Stimulated activated CD4-positive, alpha-beta T cell treated with anti-CD3 and anti-CD28 coated beads, TNF-alpha, amount 100 ng/mL, for 24 hours (primary cell): Measurements from ENCODE around the gene PLPP3.

Experiments used
- DNase-seq, 3 experiments: peaks; one replicate each; pipeline ENCODE4 v3.0.0-alpha.2; 2020; ENCODE audit warnings: low read depth in 3 of 3

PLPP3 gene

GRCh38 chr1:56522680-56523079, 56.7 kb downstream of the PLPP3 start:
- no peak for DNase-seq

GRCh38 chr1:56520016-56520601, 59.3 kb downstream of the PLPP3 start:
- DNase-seq: no peak

GRCh38 chr1:56517404-56518130, 61.8 kb downstream of the PLPP3 start:
- no peak for DNase-seq

- DNase-seq: no peak
Measured at GRCh38 chr1:56516539-56517252, 62.7 kb downstream of the PLPP3 start.

- no peak for DNase-seq
Measured at GRCh38 chr1:56515898-56516538, 63.3 kb downstream of the PLPP3 start.

- no peak for DNase-seq
Measured at GRCh38 chr1:56512724-56513494, 66.5 kb downstream of the PLPP3 start.

- no peak for DNase-seq
Measured at GRCh38 chr1:56511766-56512165, 67.6 kb downstream of the PLPP3 start.

- no peak for DNase-seq
Measured at GRCh38 chr1:56511364-56511763, 68.0 kb downstream of the PLPP3 start.

GRCh38 chr1:56510642-56511021, 68.7 kb downstream of the PLPP3 start:
- DNase-seq: no peak

GRCh38 chr1:56509713-56510641, 69.4 kb downstream of the PLPP3 start:
- DNase-seq: no peak

GRCh38 chr1:56508523-56508983, 70.8 kb downstream of the PLPP3 start:
- DNase-seq: no peak

GRCh38 chr1:56507925-56508522, 71.3 kb downstream of the PLPP3 start:
- DNase-seq: no peak

GRCh38 chr1:56506951-56507491, 72.3 kb downstream of the PLPP3 start:
- no peak for DNase-seq

GRCh38 chr1:56505792-56506743, 73.3 kb downstream of the PLPP3 start:
- no peak for DNase-seq

GRCh38 chr1:56502700-56503245, 76.6 kb downstream of the PLPP3 start:
- DNase-seq: no peak

- no peak for DNase-seq
Measured at GRCh38 chr1:56501888-56502287, 77.5 kb downstream of the PLPP3 start.

GRCh38 chr1:56501426-56501825, 77.9 kb downstream of the PLPP3 start:
- no peak for DNase-seq
